HG02610 (cell line): Measurements from ENCODE around the gene PTPN2.
A peak's percentile ranks its signal among the peaks of the same experiment; 100 is the strongest.
"Not testable (repeated sequence)": the region's sequence is repeated elsewhere in the genome, so short reads cannot be mapped to it uniquely, and the experiment has no call there.

ENCODE experiments used
- ATAC-seq: cut with Tn5 transposase; IDR thresholded peaks from one replicate; pipeline ENCODE4 v1.9.1; 2021; ENCODE audit warnings: mild to moderate bottlenecking, moderate library complexity; ENCODE audit not compliant: unreplicated experiment

The PTPN2 gene

DNA sequence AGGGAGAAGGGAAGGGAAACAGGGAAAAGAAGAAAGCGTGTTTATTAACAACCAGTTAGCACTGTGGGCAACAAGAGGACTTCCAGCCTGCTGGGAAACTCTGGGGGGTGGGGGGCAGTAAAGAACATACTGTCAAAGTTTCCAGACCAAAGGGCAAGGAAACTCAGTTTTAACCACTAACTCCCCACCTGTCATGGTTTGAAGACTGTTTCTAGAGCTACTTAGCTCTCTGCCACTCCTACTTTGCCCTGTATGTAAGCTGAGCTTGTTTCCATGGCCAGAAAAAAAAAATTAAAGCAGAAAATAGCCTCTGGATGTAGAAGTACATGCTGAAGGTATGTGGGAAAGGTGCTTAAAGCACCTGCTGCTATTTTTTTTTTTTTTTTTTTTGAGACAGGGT, 11.0 kb upstream of the PTPN2 start:
- no peak for ATAC-seq

GRCh38 chr18:12891561-12891960, 7.5 kb upstream of the PTPN2 start:
- no peak for ATAC-seq

GRCh38 chr18:12890964-12891363, 6.9 kb upstream of the PTPN2 start:
- ATAC-seq, result no peak

DNA sequence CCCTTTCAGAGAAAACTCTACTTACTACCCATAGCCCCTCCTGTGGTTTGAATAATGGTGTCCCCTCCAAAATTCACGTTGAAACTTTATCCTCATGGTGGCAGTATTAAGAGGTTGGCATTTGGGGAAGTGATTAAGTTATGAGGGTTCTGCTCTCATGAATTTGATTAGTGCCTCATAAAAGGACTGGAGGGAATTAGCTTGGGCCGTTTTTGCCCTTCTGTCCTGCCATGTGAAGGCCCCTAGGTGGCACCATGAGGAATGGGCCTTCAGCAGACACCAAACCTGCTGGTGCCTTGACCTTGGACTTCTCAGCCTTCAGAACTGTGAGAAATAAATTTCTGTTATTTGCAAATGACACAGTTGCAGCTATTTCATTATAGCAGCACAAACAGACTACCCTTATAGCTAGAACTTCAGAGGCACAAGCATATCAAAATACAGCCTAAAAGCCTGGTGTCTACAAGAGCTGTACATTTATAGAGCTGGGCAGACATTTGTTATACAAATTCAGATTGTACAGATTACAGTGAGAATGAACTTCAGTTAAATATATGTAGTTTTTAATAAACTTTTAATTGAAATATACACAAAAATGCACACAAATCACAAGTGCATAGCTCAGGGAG, 2.6 kb upstream of the PTPN2 start:
- no peak for ATAC-seq

GRCh38 chr18:12885500-12885899, 1.5 kb upstream of the PTPN2 start:
- ATAC-seq, result no peak

DNA sequence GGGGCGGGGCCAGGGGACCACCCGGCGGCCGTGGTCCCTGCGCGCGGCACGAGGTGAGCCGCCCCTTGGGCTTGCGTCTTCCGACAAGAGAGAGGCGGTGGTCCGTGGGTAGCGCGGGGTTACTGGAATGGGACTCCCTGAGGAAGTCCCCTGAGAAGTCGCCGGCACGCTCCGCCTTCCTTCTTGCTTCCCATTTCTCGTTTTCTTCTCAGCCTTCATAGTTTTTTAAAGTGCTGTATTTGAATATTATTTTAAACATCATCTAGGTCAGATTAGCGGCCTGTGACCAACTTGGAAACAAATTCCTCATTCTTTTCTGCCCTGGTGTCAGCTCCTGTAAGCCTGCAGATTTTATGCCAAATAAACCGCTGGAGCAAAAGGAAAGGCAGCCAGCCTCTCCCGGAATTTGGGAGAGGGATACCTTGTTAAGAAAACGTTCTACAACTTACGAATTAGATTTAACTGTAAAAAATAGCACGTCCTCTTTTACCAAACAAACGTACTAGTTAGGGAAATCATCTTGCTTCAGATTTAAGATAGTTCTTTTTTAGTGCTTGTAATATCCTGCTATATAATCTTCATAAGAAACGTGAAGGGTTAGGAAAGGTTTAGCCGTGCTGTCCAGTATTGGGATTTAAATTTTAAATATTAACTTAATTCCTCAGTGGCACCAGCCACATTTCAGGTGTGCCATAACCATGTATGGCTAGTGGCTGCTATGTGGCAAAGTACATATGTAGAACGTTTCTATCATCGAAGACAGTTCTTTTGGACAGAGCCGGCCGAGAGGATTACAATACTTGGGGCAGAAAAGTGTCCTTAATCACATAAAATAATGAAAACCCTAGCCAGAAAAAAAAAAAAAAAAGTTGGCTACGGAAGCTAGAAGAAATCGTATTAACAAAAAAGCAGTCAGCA, 628 bp upstream of the PTPN2 start:
- no peak for ATAC-seq

DNA sequence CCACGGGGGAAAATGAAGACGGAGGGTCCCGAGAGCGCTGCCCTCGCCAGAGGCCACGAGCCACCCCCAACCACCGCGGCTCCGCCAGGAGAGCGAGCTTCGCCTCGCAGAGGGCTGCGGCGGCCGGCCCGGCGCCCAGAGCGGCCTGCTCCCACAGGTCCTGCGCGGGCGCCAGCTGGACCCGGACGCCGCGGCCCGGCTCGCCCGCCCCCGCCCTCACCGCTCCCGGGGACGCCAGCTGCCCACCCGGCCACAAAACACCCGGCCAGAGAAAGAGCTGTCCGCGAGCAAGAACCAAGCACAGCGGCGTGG, 709 bp downstream of the PTPN2 start:
- peak; percentile 6 for ATAC-seq

- no peak for ATAC-seq
These were observed 1.3 kb downstream of the PTPN2 start for GRCh38 chr18:12882453-12883371.

DNA sequence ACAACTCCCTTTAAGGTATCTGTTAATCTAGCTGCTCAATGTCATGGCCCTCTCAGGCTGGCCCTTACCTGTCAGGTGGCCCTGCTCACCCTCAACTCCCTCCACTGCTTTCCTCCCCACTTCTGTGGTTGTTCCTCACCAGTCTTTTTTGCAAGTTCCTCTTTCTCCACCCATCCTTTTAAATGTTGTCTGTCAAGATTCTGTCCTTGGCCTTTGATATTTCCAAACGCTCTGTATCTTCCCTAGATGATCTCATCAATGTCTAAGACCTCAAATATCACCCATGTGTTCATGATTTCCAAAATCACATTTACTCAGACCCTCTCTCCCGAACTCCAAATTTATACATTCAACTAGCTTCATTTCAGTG, 3.5 kb downstream of the PTPN2 start:
- ATAC-seq, result no peak

DNA sequence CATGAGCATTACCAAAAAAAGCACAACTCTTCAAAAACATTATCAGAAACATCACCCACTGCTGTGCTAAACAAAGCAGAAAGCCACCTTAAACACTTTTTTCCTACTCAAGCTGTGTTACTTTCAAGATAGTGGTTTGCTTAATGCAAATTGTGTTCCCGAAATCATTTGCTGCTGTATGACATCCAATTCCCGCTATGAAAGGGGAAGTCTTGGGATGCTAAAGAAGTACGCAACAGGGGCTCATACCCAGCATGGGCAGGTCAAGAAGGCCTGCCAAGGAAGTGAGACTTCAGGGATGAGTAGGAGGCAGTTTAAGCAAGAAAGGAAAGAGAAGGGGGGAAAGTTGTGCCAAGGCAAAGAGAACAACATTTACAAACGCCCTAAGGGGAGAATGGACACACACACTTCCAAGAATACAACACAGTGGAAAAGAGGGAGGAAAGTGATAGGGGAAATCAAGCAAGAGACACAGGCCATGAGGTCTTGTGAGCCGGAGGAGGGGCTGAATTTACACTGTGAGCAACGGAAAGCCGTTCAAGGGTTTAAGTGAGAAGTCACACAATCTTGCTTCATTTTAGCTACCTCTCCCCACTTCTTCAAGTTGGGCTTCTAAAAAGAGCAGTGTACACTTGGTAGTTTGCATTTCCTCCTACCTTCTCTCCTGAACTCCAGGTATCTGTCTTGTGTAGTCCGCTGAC, 4.0 kb downstream of the PTPN2 start:
- ATAC-seq, result no peak

DNA sequence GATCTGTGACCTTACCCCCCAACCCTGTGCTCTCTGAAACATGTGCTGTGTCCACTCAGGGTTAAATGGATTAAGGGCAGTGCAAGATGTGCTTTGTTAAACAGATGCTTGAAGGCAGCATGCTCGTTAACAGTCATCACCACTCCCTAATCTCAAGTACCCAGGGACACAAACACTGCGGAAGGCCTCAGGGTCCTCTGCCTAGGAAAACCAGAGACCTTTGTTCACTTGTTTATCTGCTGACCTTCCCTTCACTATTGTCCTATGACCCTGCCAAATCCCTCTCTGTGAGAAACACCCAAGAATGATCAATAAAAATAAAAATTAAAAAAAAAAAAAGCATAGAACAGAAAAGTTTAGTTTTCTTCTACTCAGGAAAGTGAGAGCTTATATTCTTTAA, 9.0 kb downstream of the PTPN2 start:
- ATAC-seq, result not testable (repeated sequence)

DNA sequence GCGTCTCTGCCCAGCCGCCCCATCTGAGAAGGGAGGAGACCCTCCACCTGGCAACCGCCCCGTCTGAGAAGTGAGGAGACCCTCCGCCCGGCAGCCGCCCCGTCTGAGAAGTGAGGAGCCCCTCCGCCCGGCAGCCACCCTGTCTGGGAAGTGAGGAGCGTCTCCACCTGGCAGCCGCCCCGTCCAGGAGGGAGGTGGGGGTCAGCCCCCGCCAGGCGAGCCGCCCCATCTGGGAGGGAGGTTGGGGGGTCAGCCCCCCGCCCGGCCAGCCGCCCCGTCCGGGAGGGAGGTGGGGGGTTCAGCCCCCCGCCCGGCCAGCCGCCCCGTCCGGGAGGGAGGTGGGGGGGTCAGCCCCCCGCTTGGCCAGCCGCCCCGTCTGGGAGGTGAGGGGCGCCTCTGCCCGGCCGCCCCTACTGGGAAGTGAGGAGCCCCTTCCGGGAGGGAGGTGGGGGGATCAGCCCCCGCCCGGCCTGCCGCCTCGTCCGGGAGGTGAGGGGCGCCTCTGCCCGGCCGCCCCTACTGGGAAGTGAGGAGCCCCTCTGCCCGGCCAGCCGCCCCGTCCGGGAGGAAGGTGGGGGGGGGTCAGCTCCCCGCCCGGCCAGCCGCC, 10.0 kb downstream of the PTPN2 start:
- ATAC-seq, result not testable (repeated sequence)

DNA sequence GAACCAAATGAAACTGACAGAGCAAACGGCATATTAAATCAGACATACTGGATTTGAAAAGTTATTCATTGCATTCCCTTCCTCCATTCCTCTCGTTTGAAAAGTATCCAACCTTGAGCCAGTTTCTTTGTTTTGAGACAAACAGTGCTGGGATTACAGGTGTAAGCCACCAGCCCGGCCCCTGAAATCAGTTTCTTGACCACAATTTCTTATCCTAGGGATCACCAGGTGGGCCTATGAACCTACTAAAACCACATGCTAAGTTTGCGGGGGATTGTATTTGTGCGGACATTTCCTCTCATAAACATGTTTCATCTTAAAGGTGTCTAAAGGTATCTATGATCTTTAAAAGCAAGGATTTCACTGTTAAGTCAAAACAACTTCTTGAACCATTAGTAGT, 11.6 kb downstream of the PTPN2 start:
- no peak for ATAC-seq

GRCh38 chr18:12868576-12868975, 15.5 kb downstream of the PTPN2 start:
- ATAC-seq, result no peak

- no peak for ATAC-seq
These were observed 16.5 kb downstream of the PTPN2 start for GRCh38 chr18:12867441-12868123.

GRCh38 chr18:12863687-12864216, 20.3 kb downstream of the PTPN2 start:
- ATAC-seq, result no peak

DNA sequence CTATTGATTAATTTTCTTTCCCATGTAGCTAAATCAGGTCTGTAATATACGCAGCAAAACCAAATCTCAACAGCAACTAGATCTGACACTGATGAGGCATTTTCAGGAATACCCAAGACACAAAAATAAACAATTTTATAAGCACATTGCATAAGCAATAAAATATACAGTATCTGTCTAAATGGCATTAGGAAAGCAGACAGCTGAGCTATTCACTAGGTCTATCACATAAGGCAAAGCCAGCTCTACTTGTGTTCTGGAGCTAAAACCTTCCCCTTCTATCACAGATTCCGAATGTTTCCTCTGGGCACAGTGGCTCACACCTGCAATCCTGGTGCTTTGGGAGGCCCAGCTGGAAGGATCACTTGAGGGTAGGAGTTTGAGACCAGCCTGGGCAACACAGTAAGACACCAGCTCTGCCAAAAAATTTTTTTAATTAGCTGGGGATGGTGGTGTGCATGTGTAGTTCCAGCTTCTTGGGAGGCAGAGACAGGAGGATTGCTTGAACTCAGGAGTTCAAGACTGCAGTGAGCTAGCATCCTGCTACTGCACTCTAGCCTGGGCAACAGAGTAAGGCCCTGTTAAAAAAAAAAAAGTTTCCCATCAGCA, 21.1 kb downstream of the PTPN2 start:
- ATAC-seq, result no peak

GRCh38 chr18:12862467-12862866, 21.6 kb downstream of the PTPN2 start:
- ATAC-seq, result no peak

- no peak for ATAC-seq
These were observed 22.4 kb downstream of the PTPN2 start for GRCh38 chr18:12861637-12862036.
